HT1080 (cell line): ENCODE data around the gene NPAS2. TPM values are rescaled to one million over a fixed set of nuclear protein-coding genes. Genes with fewer than 3 reads are reported as not detected.

Experiments used
- DNase-seq: peaks from one replicate; pipeline ENCODE4 v3.0.0-alpha.2; 2015; ENCODE audit warnings: low read depth
- total RNA-seq: library from RNA; depleted of rRNA; stranded (reverse); fragments of >200 nt; shearing (Covaris generic); gene quantifications from 2 replicates; pipeline ENCODE4 v1.2.3, GENCODE V29; 2014

Gene NPAS2
- total RNA-seq, 1 experiment from 2014 or later = 63.1 TPM

- DNase-seq = peak; percentile 32
These were observed 1.4 kb downstream of the NPAS2 start for GRCh38 chr2:100821255-100821910.

DNA sequence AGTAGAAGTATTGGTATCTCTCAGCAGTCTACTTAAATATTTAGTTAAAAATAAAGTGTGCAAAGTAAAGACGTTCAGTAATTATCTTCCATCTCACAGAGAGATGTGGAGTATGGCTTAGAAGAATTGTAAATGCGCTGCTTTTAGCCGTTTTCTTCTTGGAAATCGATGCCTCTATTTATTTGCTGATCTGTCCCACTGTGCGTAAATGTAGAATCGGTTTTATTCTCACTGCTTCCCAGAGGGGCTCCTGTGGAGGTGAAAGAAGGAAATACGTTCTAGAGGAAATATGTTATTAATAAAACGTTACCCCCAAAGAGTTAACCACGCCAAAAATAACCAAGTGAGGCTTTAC lies 1.9 kb downstream of the NPAS2 start:
- DNase-seq = no peak

DNA sequence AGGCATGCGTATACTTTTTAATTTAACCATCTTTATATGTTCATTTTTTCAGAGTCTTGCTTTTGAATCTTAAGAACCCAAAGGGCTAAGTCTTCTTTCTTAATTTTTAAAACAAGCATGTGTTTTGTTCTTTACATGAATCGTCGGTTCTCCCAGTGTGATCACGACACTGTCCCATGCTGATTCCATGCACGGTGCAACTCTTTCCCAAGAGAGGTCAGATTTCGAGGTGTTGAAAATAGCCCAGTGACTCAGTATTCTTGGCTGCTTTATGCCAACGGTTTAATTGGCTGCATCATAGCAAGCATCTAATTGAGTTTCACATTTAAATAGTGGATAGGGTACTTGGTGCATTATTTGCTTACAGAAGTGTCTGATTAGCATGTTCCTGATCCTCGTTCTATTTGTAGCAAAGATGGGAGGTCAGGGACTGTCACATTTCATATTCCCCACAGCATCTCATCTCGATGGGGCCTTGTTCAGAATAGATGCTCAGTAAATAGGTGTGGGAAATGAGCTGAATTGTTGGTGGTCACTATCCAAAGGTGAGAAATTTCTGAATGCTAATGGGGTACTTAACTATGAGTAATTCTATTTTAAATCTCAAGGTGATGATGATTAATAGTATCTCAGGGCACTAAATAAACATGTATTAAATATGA lies 2.8 kb downstream of the NPAS2 start:
- DNase-seq = peak; percentile 18

GRCh38 chr2:100823665-100824438 lies 3.9 kb downstream of the NPAS2 start:
- DNase-seq = no peak

GRCh38 chr2:100824842-100825241 lies 4.9 kb downstream of the NPAS2 start:
- DNase-seq = no peak

DNA sequence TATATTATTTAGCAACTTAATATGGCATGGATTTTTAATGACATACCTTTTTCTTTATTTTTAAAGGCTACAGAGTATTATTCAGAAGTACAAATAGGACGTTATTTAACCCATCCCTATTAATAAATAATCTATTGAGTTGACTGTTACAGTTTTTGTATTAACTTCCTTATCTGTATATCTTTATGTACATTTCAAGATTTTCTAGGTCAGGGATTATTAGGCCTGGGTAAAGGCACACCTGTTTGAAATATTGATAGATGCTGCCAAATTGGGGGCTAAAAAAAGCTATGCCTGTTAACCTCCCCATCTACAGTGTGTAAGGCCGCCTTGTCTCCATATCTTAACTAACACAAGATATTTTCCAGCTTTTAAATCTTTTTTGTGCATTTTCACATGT lies 6.6 kb downstream of the NPAS2 start:
- DNase-seq = no peak

DNA sequence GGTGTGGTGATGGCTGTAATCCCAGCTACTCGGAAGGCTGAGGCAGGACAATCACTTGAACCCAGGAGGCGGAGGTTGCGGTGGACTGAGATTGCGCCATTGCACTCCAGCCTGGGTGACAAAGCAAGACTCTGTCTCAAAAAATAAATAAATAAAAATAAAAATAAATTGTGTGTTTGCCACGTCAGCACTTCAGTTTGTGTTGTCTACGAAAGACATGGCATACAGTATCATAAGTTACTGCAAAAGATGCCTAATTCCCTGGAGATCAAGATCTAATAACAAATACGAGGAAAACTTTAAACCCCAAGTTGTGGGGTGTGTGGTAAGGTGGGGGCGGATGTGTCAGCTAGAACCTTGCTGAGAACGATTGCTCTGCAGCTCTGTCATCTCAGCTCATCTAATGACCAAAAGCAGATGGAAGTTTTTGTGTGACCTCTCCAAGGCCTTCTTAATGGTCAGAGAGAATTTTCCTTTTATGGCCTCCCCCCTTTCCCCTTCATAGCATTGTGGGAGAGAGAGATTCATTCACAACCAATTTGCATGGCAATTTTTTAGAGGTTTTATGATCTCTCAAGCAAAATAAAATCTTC lies 11.3 kb downstream of the NPAS2 start:
- no peak for DNase-seq

GRCh38 chr2:100831831-100832230 lies 11.9 kb downstream of the NPAS2 start:
- no peak for DNase-seq

- no peak for DNase-seq
These were observed 12.9 kb downstream of the NPAS2 start for GRCh38 chr2:100832885-100833284.

DNA sequence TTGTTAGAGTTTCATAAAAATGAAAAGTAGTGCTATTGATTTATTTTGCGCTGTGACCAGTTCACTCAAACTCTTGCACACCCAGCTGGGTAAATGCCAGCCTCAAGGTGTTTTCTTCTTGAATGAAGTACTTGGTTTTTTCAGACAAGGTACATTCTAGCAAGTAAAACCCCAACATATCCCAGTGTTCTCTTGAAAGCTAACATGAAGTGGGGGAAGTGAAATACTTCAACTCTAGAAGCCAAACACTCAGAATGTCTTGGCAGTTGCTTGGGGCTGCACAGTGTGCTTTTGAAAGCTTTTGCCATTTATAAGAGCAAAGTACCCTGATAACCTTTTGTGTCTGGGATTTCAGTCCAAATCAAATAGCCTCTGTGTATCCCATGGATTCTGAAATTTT lies 13.4 kb downstream of the NPAS2 start:
- DNase-seq = no peak

- no peak for DNase-seq
These were observed 14.3 kb downstream of the NPAS2 start for GRCh38 chr2:100834221-100834620.

- no peak for DNase-seq
These were observed 15.2 kb downstream of the NPAS2 start for GRCh38 chr2:100835006-100835659.

DNA sequence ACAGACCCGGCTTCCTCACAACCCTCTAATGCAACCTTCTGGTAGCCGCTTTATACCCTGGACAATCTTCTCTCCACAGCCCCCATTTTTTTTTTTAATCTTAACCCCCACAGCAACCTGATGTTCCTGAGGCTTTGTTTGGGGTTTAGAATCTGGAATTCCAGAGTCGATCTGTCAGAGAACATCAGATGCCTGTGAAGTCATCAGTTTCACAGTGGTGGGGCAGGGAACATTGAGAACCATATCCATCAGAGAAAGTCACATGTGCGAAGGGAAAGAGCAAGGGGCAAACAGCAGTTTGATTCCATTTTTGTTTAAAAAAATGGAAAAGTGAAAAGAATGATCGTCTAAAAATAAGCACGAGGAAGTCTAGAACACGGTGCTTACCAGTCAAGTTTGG lies 20.6 kb downstream of the NPAS2 start:
- no peak for DNase-seq

- DNase-seq = no peak
These were observed 22.4 kb downstream of the NPAS2 start for GRCh38 chr2:100842241-100842922.

GRCh38 chr2:100844514-100844913 lies 24.6 kb downstream of the NPAS2 start:
- no peak for DNase-seq

- no peak for DNase-seq
These were observed 25.4 kb downstream of the NPAS2 start for GRCh38 chr2:100845141-100845991.

DNA sequence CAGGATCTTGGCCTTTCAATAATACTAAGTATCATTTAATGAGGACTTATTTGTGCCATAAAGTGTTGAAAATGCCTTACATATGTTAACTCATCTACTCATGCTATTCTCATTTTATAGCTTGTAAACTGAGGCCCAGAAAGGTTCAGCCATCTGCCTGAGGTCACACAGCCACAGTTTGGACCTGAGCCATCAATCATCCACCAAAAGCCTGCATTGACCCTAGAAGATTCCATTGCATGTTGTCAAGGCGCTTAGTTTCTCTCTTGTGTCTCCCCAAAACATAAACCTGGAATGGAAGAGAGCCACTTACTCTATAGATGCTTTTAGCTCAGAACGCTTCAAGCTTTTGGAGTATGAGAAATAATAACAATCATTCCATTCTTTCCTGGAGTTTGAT lies 26.8 kb downstream of the NPAS2 start:
- no peak for DNase-seq

DNA sequence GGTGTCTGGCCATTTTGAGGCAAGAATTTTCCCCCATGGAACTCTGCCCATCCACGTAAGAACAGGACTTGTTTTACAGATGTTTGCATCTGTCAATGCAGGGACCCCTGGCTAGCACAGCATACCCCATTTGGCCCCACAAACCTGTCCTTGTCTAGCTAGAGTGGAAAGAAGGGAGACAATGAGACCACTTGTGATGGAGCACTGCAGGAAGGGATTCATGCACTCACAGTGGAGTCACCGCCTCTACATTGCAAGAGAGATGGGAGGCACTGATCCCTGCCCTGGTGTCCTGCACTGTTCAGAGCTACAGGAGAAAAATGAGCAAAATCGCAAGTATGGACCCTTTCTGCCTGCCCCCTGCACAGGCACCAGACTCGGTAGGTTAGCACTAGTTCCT lies 32.5 kb downstream of the NPAS2 start:
- DNase-seq = no peak

DNA sequence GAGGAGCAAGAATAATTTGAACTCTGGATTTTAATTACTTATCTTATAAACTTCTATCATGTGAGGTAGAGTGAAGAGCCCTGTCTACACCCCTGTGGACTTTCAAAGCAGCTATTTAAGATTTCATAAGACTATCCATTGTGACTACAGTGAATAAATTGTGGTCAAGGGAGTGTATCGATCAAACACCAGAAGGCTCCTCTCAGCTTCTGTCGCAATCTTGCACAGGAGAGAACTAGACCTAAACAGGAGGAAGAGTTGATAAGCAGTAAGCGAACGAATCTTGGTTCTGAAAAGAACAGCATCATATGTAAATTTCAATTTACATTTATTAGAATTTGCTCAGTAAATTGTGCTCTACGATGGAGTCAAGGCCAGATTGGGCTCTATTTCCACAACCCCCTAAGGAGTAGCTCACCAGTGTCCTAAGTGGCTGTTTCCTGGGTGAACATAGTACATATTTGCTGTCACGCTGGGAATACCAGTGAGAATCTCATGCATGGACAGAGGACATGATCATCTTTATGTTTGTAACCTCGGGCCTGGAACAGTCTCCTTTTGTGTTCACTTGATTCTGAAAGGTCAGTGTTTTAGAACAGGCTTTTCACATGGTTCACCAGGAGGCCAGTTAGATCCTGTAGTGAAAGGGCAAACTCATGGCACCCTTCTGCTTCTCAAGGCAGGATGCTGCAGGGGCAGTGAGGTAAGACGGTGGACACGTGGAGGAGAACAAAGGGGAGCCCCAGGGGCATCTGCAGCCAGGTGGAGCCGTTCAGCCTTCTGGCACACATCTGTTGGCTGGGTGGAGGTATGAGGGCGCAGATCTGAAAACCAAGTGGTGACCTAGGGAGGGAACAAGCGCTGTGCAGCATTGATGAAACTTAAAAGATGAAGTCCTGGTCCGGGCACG lies 33.3 kb downstream of the NPAS2 start:
- DNase-seq = no peak
